ENCODE results near the gene MUSTN1. TPM values are rescaled to one million over a fixed set of nuclear protein-coding genes. Genes with fewer than 3 reads are reported as not detected.

Gene MUSTN1
- total and polyA plus RNA-seq, 2 of the 13 experiments (the other 11 are each of a cell fraction or from before 2014, with no cell fraction given), result 0.84 to 1.4 TPM

- no peak for TF ChIP-seq AGO1 (IDR thresholded peaks at IDR 0.05; ENCODE audit: low read depth, low read length, poor library complexity, severe bottlenecking)
- TF ChIP-seq ZFAT (CRISPR knock-in tag; conservative IDR thresholded peaks at IDR 0.05), result no peak
These were observed 43.5 kb downstream of the MUSTN1 start (continued) for GRCh38 chr3:52791366-52791765.

GRCh38 chr3:52790741-52791140, 44.1 kb downstream of the MUSTN1 start:
- H3K4me3 ChIP-seq (replicated peaks in 1 of 3; ENCODE audit: insufficient read depth in 1 of 3, low read depth in 2 of 3, low read length in 3 of 3), result no peak overlapping the region
- H3K9me3 ChIP-seq (ENCODE audit: low read length), result no peaks in the 10 kb centered on the region
- FAIRE-seq (no peak), ATAC-seq (no peak), DNase-seq (ENCODE audit: low spot score) (no peak)
- no peak overlapping the region for H3K9ac ChIP-seq (ENCODE audit: insufficient read depth, low read depth, low read length)
- H3K36me3 ChIP-seq (replicated peaks in 1 of 2; ENCODE audit: control insufficient read depth in 1 of 2, insufficient read depth in 2 of 2, low read length in 2 of 2), result no peaks in the 10 kb centered on the region
- WGBS (ENCODE audit: low lambda C conversion rate), result 80% methylated on average over 8 of the region's 13 CpGs
- POLR2A ChIA-PET, result interaction anchor here (10.9 kb wide), 1 partner anchor 12 kb away, joined by 466 read pairs; the partner anchor contains the start of genes ITIH1 and NEK4
- H3K4me1 ChIP-seq (ENCODE audit: insufficient read depth, low read length), result peaks cover 100% of the 10 kb centered on the region
- H4K20me1 ChIP-seq (ENCODE audit: insufficient read depth, low read length), result no peaks in the 10 kb centered on the region
- H3K79me2 ChIP-seq (ENCODE audit: insufficient read depth, low read length), result peaks cover 3% of the 10 kb centered on the region
- H2AFZ ChIP-seq (ENCODE audit: low read length), result no peak overlapping the region
- in situ Hi-C loops (cut with HindIII; ENCODE audit: extremely low pct_ligation_motif_present, low pct_unique_long_range_greater_than_20kb), result no loop called here
- TF ChIP-seq BCL3 (CRISPR knock-in tag; IDR thresholded peaks at IDR 0.05), result no peak
- intact Hi-C loops (cut with micrococcal nuclease; ENCODE audit: unreplicated experiment), result no loop called here
- CTCF ChIA-PET (ENCODE audit: low intra/inter-chr PET ratio, low total read pairs), result no interaction called here
- H3K27ac ChIP-seq (ENCODE audit: extremely low read length, insufficient read depth, low read length), result no peak overlapping the region
- no TSS peak for BruUV-seq (replicated peaks)
- H3K4me2 ChIP-seq (ENCODE audit: low read depth, low read length), result no peak overlapping the region
- H3K27me3 ChIP-seq (ENCODE audit: control insufficient read depth in 1 of 2, insufficient read depth in 2 of 2, low read length in 2 of 2), result no peaks in the 10 kb centered on the region

- Histone ChIP-seq H2AFZ (ENCODE audit: low read length) (no peak overlapping the region), H3K79me2 (ENCODE audit: insufficient read depth, low read length) (no peaks in the 10 kb centered on the region), H3K27ac (ENCODE audit: extremely low read length, insufficient read depth, low read length) (no peak overlapping the region), H3K4me3 (replicated peaks in 1 of 3; ENCODE audit: insufficient read depth in 1 of 3, low read depth in 2 of 3, low read length in 3 of 3) (no peak overlapping the region), H3K4me1 (ENCODE audit: insufficient read depth, low read length) (peaks cover 100% of the 10 kb centered on the region), H3K9me3 (ENCODE audit: low read length) (no peaks in the 10 kb centered on the region), H3K36me3 (replicated peaks in 1 of 2; ENCODE audit: control insufficient read depth in 1 of 2, insufficient read depth in 2 of 2, low read length in 2 of 2) (no peaks in the 10 kb centered on the region), H4K20me1 (ENCODE audit: insufficient read depth, low read length) (no peaks in the 10 kb centered on the region), H3K4me2 (ENCODE audit: low read depth, low read length) (no peak overlapping the region), H3K9ac (ENCODE audit: insufficient read depth, low read depth, low read length) (no peak overlapping the region), H3K27me3 (ENCODE audit: control insufficient read depth in 1 of 2, insufficient read depth in 2 of 2, low read length in 2 of 2) (no peaks in the 10 kb centered on the region)
- TF ChIP-seq ZFP90 (CRISPR knock-in tag; IDR thresholded peaks at IDR 0.05; ENCODE audit: borderline replicate concordance) (no peak), ZNF768 (CRISPR knock-in tag; IDR thresholded peaks at IDR 0.05) (peak; percentile 97), ZNF672 (CRISPR knock-in tag; IDR thresholded peaks at IDR 0.05) (no peak), SKIL (CRISPR knock-in tag; IDR thresholded peaks at IDR 0.05; ENCODE audit: borderline replicate concordance) (0 out of 2 replicates have a peak, but pooled peaks have one; percentile 24), ZMYM3 (CRISPR knock-in tag; IDR thresholded peaks at IDR 0.05) (peak; percentile 83)
- BruUV-seq (replicated peaks), result no TSS peak
- 92% methylated on average over 7 of the region's 7 CpGs for WGBS (ENCODE audit: low lambda C conversion rate)
- ATAC-seq (no peak), FAIRE-seq (no peak), DNase-seq (ENCODE audit: low spot score) (no peak)
- CTCF ChIA-PET (ENCODE audit: low intra/inter-chr PET ratio, low total read pairs), result no interaction called here
- intact Hi-C loops (cut with micrococcal nuclease; ENCODE audit: unreplicated experiment) (no loop called here), in situ Hi-C loops (cut with HindIII; ENCODE audit: extremely low pct_ligation_motif_present, low pct_unique_long_range_greater_than_20kb) (no loop called here)
- POLR2A ChIA-PET, result interaction anchor here (0.7 to 4.4 kb wide), 2 partner anchors 9 to 20 kb away, joined by 3 to 21 read pairs; partner anchors contain the start of gene NEK4
These were observed 44.5 kb downstream of the MUSTN1 start for GRCh38 chr3:52790337-52790736.
